ENCODE measurements around the gene LAMB4. TPM values are rescaled to one million over a fixed set of nuclear protein-coding genes. Genes with fewer than 3 reads are reported as not detected.

Gene LAMB4
- total RNA-seq, 1 donor from 2014 or later, result not detected

DNA sequence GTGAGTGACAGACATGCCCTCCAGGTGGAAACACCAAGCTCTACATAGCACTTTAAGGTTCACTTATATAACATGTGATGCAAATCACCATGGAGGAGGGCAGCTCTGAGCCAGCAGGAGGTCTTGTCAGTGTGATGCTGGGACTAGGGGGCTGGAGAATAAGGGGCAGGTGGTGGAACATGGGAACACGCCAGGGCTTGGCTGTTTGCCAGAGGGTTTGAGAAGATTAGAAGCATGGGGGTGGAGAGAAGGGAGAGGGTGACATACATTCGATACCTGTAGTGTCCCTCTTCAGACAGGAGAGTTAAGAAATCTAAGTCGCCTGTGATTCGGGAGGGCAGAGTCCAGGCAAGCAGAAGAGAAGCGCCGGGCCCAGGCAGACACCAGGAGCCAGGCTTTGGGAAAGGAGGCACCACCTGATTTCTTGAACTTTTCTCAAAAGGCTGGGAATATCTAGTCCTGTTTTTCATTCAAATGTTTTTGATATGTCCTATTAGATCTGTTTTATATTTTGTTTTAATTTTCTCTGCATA is 16.9 kb upstream of the LAMB4 start:
- peak; percentile 7 to 28 for ATAC-seq
- intact Hi-C loops (cut with DNase I), result no loop called here
- TF ChIP-seq, protein P1, sequence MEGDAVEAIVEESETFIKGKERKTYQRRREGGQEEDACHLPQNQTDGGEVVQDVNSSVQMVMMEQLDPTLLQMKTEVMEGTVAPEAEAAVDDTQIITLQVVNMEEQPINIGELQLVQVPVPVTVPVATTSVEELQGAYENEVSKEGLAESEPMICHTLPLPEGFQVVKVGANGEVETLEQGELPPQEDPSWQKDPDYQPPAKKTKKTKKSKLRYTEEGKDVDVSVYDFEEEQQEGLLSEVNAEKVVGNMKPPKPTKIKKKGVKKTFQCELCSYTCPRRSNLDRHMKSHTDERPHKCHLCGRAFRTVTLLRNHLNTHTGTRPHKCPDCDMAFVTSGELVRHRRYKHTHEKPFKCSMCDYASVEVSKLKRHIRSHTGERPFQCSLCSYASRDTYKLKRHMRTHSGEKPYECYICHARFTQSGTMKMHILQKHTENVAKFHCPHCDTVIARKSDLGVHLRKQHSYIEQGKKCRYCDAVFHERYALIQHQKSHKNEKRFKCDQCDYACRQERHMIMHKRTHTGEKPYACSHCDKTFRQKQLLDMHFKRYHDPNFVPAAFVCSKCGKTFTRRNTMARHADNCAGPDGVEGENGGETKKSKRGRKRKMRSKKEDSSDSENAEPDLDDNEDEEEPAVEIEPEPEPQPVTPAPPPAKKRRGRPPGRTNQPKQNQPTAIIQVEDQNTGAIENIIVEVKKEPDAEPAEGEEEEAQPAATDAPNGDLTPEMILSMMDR (IDR thresholded peaks at IDR 0.05), result no peak
- no peaks in the 10 kb centered on the region for H3K36me3 ChIP-seq
- DNase-seq, result no peak
- no peaks in the 10 kb centered on the region for H3K9me3 ChIP-seq
- no peaks in the 10 kb centered on the region for H3K27me3 ChIP-seq (ENCODE audit: low read depth)
- H3K4me3 ChIP-seq, result no peak overlapping the region
- peaks cover 8% of the 10 kb centered on the region for H3K4me1 ChIP-seq
- H3K27ac ChIP-seq, result no peak overlapping the region

DNA sequence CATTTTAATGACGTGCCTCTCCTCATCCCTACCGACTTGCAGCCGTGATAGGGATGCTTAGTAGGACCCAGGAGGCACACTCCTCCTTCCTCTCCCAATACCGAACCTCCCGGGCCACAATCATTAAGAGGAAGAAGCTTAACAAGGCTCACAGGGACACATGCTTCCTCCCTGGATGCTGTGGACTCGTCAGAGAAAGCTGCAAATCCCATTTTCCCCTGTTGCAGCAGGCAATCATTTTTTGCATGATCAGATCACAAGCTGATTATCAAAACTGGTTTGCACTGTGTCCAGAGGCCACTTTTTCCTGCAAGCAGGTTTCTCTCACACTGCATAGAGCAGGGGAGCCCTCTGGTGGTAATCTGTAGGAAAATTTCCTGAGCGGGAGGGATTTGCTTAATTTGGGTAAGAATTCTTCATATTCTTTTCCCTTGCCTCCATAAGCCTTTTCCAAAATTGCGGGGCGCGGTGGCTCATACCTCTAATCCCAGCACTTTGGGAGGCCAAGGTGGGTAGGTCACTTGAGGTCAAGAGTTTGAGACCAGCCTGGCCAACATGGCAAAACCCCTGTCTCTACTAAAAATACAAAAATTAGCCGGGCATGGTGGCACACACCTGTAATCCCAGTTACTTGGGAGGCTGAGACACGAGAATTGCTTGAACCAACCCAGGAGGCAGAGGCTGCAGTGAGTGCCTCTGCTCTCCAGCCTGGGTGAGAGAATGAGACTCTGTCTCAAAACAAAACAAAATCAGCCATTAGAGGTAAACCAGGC is 16.1 kb upstream of the LAMB4 start:
- Histone ChIP-seq H3K4me1 (peaks cover 8% of the 10 kb centered on the region), H3K9me3 (no peaks in the 10 kb centered on the region), H3K27me3 (ENCODE audit: low read depth) (no peaks in the 10 kb centered on the region), H3K27ac (no peak overlapping the region), H3K4me3 (peak overlapping the region; percentile 22), H3K36me3 (no peaks in the 10 kb centered on the region)
- TF ChIP-seq, protein P1 (IDR thresholded peaks at IDR 0.05), result peak; percentile 86
- DNase-seq, result peak; percentile 41
- ATAC-seq, result peak; percentile 85 to 87
- intact Hi-C loops (cut with DNase I), result no loop called here

DNA sequence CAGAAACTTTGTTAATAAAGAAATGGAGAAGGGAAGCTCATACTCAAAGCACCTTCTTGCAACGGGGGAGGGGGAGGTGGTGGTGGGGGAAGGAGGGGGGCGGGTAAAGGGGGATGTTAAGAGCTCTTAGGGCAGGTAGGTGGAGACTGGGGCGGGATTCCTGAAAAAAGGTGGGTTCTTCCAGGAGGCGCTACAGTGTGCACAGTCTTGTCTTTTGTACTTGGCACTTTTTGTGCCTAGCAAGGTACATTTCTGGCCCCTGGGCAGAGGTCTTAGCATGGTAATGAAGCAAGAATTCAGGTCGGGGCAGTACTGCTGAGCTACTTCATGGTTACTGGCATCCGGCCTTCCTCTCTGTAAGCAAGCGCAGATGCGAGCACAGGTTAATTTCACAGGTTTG is 15.2 kb upstream of the LAMB4 start:
- no peak overlapping the region for H3K4me3 ChIP-seq
- no peaks in the 10 kb centered on the region for H3K9me3 ChIP-seq
- H3K36me3 ChIP-seq, result no peaks in the 10 kb centered on the region
- intact Hi-C loops (cut with DNase I), result no loop called here
- DNase-seq (no peak), ATAC-seq (no peak)
- H3K4me1 ChIP-seq, result peaks cover 8% of the 10 kb centered on the region
- no peaks in the 10 kb centered on the region for H3K27me3 ChIP-seq (ENCODE audit: low read depth)
- TF ChIP-seq, protein P1 (IDR thresholded peaks at IDR 0.05), result no peak
- H3K27ac ChIP-seq, result no peak overlapping the region

DNA sequence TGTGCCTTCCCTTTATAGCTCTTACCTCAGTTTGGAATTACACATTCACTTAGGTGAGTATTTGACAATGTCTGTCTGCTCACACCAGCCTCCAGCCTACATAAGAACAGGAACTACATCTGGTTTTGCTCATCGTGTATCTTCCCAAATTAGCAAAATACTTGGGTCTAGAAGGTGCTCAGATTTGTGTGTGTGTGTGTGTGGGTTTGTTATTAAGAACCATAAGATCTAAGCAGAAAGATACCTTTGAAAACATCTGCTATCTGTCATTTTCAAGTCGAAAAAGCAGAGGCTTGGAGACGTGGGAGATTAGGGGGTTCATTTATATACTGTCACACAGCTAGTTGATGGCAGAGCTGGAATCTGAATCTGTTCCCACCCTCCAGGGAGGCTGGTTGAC is 14.8 kb upstream of the LAMB4 start:
- no peak overlapping the region for H3K4me3 ChIP-seq
- intact Hi-C loops (cut with DNase I), result no loop called here
- H3K27me3 ChIP-seq (ENCODE audit: low read depth), result no peaks in the 10 kb centered on the region
- peaks cover 8% of the 10 kb centered on the region for H3K4me1 ChIP-seq
- H3K36me3 ChIP-seq, result no peaks in the 10 kb centered on the region
- no peaks in the 10 kb centered on the region for H3K9me3 ChIP-seq
- H3K27ac ChIP-seq, result no peak overlapping the region
- ATAC-seq (no peak), DNase-seq (no peak)
- TF ChIP-seq, protein P1 (IDR thresholded peaks at IDR 0.05), result no peak

DNA sequence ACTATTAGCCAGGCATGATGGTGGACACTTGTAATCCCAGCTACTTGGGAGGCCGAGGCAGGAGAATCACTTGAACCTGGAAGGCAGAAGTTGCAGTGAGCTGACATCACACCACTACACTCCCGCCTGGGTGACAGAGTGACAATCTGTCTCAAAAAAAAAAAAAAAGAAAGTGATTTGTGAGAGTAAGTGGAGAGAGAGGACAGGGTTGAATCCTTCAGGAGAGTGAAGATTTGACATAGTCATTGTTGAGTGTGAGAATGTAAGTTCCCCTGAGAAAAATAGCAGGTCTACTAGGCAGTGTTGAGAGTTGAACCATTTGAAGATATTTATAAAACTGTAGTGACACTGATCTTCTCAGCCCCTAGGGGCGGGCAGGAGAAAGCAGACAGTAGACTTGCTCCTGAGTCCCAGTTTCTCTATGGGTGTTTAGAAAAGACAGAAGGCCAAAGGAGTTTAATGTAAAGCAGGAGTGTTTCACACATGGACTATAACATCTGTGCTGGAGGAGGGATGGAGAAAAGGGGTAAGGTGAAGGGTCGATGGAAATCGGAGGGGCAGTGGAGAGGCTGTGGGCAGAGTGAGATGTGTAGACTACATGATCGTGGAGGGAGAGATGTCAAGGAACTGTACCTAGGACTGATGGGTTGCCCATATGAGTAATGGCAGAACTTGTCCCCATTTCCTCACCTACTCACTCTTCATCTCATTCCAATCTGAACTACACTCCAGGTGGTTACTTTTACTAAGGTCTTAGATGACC is 13.7 kb upstream of the LAMB4 start:
- Histone ChIP-seq H3K4me1 (peaks cover 8% of the 10 kb centered on the region), H3K4me3 (no peak overlapping the region), H3K9me3 (no peaks in the 10 kb centered on the region), H3K27me3 (ENCODE audit: low read depth) (no peaks in the 10 kb centered on the region), H3K36me3 (no peaks in the 10 kb centered on the region), H3K27ac (no peak overlapping the region)
- intact Hi-C loops (cut with DNase I), result no loop called here
- TF ChIP-seq, protein P1 (IDR thresholded peaks at IDR 0.05), result no peak
- ATAC-seq, result no peak
- no peak for DNase-seq
